Measurements from ENCODE around the gene ZNF235. TPM values are rescaled to one million over a fixed set of nuclear protein-coding genes. Genes with fewer than 3 reads are reported as not detected.
"Not testable (repeated sequence)": the region's sequence is repeated elsewhere in the genome, so short reads cannot be mapped to it uniquely, and the experiment has no call there.

The ZNF235 gene
- total RNA-seq, 1 donor from 2014 or later: 4.2 TPM

DNA sequence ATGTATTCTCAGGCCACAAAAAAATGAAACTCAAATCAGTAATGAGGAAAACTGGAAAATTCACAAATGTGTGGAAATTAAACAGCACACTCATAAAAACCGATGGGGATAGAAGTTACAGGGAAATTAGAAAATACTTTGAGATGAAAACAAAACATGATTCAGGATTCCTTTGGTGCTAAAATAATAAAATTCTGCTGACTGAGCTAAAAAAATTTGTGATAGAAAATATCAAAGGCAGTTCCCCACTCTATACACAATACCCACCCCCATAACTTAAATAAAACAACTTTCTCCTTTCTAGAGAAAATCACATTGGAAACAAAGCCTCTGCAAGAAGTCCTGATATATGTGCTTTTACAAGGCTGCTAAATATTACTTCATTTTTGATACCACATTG is 46.7 kb downstream of the ZNF235 start:
- intact Hi-C loops (cut with micrococcal nuclease): no loop called here

DNA sequence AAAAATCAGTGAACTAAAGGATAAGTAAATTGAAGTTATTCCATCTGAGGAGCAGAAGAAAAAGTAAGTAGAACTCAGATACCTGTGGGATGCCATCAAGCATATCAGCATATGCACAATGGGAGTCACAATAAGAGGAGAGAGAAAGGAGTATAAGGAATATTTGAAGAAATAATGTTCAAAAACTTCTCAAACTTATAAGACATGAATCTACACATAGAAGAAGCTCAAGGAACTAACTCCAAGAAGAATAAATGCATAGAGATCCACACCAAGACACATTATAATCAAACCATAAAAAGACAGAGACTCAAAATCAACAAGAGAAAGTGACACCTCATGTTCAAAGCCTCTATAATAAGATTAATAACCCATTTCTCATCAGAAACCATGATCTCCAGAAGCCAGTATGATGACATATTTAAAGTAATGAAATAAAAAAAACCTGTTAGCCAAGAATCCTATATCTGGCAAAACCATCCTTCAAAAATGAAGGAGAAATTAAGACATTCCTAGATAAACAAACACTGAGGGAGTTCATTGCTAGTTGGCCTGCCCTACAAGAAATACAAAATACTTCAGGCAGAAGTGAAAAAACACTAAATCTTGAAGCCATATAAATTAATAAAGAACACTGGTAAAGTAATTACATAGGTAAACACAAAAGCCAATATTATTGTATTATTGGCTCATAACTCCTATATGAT is 49.0 kb downstream of the ZNF235 start:
- intact Hi-C loops (cut with micrococcal nuclease): no loop called here

DNA sequence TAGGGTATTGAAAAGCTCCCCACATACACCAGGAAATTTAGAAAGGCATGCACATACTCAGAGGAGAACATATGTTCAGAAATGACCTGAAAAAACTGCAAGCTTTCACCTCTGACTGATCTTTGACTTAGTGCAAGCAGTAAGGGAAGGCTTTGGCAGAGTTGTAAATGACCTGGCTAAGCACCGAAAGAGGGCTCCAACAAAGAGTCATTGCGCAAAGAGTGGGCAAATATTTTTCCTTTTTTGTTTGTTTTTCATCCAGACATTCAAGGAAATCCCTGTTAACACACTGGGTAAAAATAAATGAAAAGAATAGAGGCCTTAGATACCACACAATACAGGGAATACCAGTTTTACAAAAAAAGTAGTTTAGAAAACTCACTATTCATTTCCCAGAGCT is 50.3 kb downstream of the ZNF235 start:
- intact Hi-C loops (cut with micrococcal nuclease): no loop called here

DNA sequence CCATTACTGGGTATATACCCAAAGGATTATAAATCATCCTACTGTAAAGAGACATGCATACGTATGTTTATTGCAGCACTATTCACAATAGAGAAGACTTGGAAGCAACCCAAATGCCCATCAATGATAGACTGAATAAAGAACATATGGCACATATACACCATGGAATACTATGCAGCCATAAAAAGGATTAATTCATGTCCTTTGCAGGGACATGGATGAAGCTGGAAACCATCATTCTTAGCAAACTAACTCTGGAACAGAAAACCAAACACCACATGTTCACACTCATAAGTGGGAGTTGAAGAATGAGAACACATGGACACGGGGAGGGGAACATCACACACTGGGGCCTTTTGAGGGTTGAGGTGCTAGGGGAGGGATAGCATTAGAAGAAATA is 51.4 kb downstream of the ZNF235 start:
- intact Hi-C loops (cut with micrococcal nuclease): not testable (repeated sequence)

DNA sequence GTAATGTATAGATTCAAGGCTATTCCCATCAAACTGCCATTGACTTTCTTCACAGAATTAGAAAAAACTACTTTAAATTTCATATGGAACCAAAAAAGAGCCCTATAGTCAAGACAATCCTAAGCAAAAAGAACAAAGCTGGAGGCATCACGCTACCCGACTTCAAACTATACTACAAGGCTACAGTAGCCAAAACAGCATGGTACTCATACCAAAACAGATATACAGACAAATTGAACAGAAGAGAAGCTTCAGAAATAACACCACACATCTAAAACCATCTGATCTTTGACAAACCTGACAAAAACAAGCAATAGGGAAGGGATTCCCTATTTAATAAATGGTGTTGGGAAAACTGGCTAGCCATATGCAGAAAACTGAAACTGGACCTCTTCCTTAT is 52.5 kb downstream of the ZNF235 start:
- intact Hi-C loops (cut with micrococcal nuclease): not testable (repeated sequence)

DNA sequence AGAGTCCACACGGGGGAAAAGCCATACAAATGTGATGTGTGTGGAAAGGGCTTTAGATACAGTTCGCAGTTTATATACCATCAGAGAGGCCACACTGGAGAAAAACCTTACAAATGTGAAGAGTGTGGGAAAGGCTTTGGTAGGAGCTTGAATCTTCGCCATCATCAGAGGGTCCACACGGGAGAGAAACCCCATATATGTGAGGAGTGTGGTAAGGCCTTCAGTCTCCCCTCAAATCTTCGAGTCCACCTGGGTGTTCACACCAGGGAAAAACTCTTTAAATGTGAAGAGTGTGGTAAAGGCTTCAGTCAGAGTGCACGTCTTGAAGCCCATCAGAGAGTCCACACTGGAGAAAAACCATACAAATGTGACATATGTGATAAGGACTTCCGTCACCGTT is 68.4 kb downstream of the ZNF235 start:
- intact Hi-C loops (cut with micrococcal nuclease): no loop called here

Other genes starting within 250 kb of the ZNF235 start
- gene ZNF284, start 232.9 kb downstream of the ZNF235 start, total RNA-seq: 1.4 and 2.0 TPM in 2 replicates
- 31.4 and 33.8 TPM in 2 replicates for gene ZNF224, start 210.7 kb downstream of the ZNF235 start, total RNA-seq
- gene ZNF225, start 191.6 kb downstream of the ZNF235 start, total RNA-seq: 4.3 and 5.4 TPM in 2 replicates
- 11.1 and 12.6 TPM in 2 replicates for gene ZNF234, start 163.5 kb downstream of the ZNF235 start, total RNA-seq
- 13.7 and 14.2 TPM in 2 replicates for gene ZNF226, start 139.9 kb downstream of the ZNF235 start, total RNA-seq
- 24.8 and 26.3 TPM in 2 replicates for gene ZNF227, start 92.5 kb downstream of the ZNF235 start, total RNA-seq
- gene ZNF233, start 45.1 kb downstream of the ZNF235 start, total RNA-seq: 0.41 TPM in 1 of 2 replicates, not detected in the other
- not detected in 2 replicates for gene ZNF112, start 51.7 kb upstream of the ZNF235 start, total RNA-seq
- 0.18 and 0.32 TPM in 2 replicates for gene ZNF285, start 96.6 kb upstream of the ZNF235 start, total RNA-seq
- 0.07 and 0.57 TPM in 2 replicates for gene ZNF229, start 143.4 kb upstream of the ZNF235 start, total RNA-seq
- gene ZNF180, start 195.5 kb upstream of the ZNF235 start, total RNA-seq: 9.8 and 11.8 TPM in 2 replicates
- not detected in 2 replicates for gene CEACAM20, start 224.7 kb upstream of the ZNF235 start, total RNA-seq